SH-SY5Y (cell line): ENCODE results near the gene ZNF764.

Source experiments
- GATA2 ChIP-seq: IDR thresholded peaks from 2 replicates; pipeline ENCODE4 v1.6.1; 2011; ENCODE audit warnings: mild to moderate bottlenecking, low read depth, low read length
- GATA3 ChIP-seq: IDR thresholded peaks from 2 replicates; pipeline ENCODE4 v1.6.1; 2011; ENCODE audit warnings: low read depth, mild to moderate bottlenecking, low read length, moderate library complexity

DNA sequence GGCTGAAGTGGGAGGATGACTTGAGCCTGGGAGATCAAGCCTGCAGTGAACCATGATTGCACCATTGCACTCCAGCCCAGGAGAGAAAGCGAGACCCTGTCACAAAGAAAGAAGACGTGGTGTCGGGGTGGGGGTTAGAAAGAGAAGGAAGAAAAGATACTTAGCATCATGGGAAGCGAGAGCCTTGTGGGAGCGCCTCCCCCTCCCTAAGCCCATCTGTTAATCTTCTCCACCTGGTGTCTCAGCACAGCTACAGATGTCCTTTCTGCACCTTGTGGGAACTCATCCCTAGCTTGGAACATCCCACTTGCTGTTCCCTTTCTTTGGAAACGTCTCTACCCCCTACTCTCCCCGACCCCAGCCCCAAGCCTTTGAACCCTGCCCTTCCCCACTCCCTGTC is 7.4 kb upstream of the ZNF764 start:
- no peak for TF ChIP-seq GATA3
- TF ChIP-seq GATA2: no peak
